ENCODE measurements around the gene NBEA. TPM values are rescaled to one million over a fixed set of nuclear protein-coding genes. Genes with fewer than 3 reads are reported as not detected.
A peak's percentile ranks its signal among the peaks of the same experiment; 100 is the strongest.

Gene NBEA
- 10 to 100 TPM; 18.8 to 39.2 (median 25.0) TPM for total RNA-seq
- polyA plus RNA-seq = 1 to 10 TPM; 5.0 to 9.2 TPM
- long read RNA-seq, donor 1, partial matches to known transcripts = 16 of 27 reads
- long read RNA-seq, donor 1, other reads (novel, unspliced or antisense) = 11 of 27 reads
- long read RNA-seq, donor 2, partial matches to known transcripts = 5 of 9 reads
- long read RNA-seq, donor 2, other reads (novel, unspliced or antisense) = 4 of 9 reads
- long read RNA-seq, donor 3, partial matches to known transcripts = 17 of 26 reads
- long read RNA-seq, donor 3, other reads (novel, unspliced or antisense) = 9 of 26 reads

GRCh38 chr13:34941835-34942731 lies at the start of gene NBEA:
Gene NBEA (plus strand): TSS chr13:34942270. CDS start chr13:34942821, 551 bp downstream.
- H3K4me3 ChIP-seq = peak within 1 kb of the TSS; percentile 71 to 90 (median 84)
- ATAC-seq (peak; percentile 46 to 91 (median 88)), DNase-seq (peak; percentile 80 to 91 (median 86))
- peaks cover 0 to 34% (median 19%) of the 10 kb centered on the region in 12 donors for H3K4me1 ChIP-seq
- H3K27me3 ChIP-seq = no peaks in the 10 kb centered on the region
- H3K9me3 ChIP-seq = no peaks in the 10 kb centered on the region
- peak within 1 kb of the TSS in 11 of 12 donors; percentile 65 to 88 (median 75) for H3K27ac ChIP-seq
- intact Hi-C loops (cut with DNase I) = loop anchor here in 3 of 10 donors (10.0 kb wide), 2 partner anchors 213 to 287 kb away; no protein-coding TSS in a partner anchor
- H3K36me3 ChIP-seq = no peaks in the 10 kb centered on the region
- TF ChIP-seq POLR2A (IDR thresholded peaks at IDR 0.05) (peak in 1 of 2 donors; percentile 22), CTCF (IDR thresholded peaks at IDR 0.05) (peak; percentile 25 to 68 (median 47))
- 0 to 1% (median 1%) methylated on average over 34 to 76 of the region's 76 CpGs for WGBS, 4 donors

GRCh38 chr13:34894756-34895155 lies 47.3 kb upstream of the NBEA start:
- Histone ChIP-seq H3K36me3 (no peaks in the 10 kb centered on the region), H3K9me3 (no peaks in the 10 kb centered on the region), H3K4me3 (no peak overlapping the region), H3K4me1 (no peaks in the 10 kb centered on the region), H3K27ac (no peak overlapping the region), H3K27me3 (no peaks in the 10 kb centered on the region)
- no peak for ATAC-seq
- intact Hi-C loops (cut with DNase I) = no loop called here
- no peak for DNase-seq
- 73 to 80% (median 77%) methylated on average over 3 of the region's 3 CpGs for WGBS, 4 donors
- TF ChIP-seq POLR2A (IDR thresholded peaks at IDR 0.05) (no peak), CTCF (IDR thresholded peaks at IDR 0.05) (no peak)

GRCh38 chr13:34897220-34897619 lies 44.9 kb upstream of the NBEA start:
- Histone ChIP-seq H3K27ac (no peak overlapping the region), H3K4me3 (no peak overlapping the region), H3K36me3 (no peaks in the 10 kb centered on the region), H3K9me3 (no peaks in the 10 kb centered on the region), H3K4me1 (no peaks in the 10 kb centered on the region), H3K27me3 (no peaks in the 10 kb centered on the region)
- DNase-seq = no peak
- 80 to 95% (median 93%) methylated on average over 3 of the region's 3 CpGs for WGBS, 4 donors
- intact Hi-C loops (cut with DNase I) = no loop called here
- ATAC-seq = no peak
- no peak for TF ChIP-seq POLR2A (IDR thresholded peaks at IDR 0.05)
- no peak for TF ChIP-seq CTCF (IDR thresholded peaks at IDR 0.05)

GRCh38 chr13:34899888-34900287 lies 42.2 kb upstream of the NBEA start:
- no peaks in the 10 kb centered on the region for H3K9me3 ChIP-seq

More at GRCh38 chr13:34899888-34900287, 42.2 kb upstream of the NBEA start:
- H3K27ac ChIP-seq = no peak overlapping the region
- DNase-seq = no peak
- H3K27me3 ChIP-seq = no peaks in the 10 kb centered on the region
- H3K4me1 ChIP-seq = no peaks in the 10 kb centered on the region
- intact Hi-C loops (cut with DNase I) = no loop called here
- H3K4me3 ChIP-seq = no peak overlapping the region
- TF ChIP-seq CTCF (IDR thresholded peaks at IDR 0.05) = no peak
- no peak for TF ChIP-seq POLR2A (IDR thresholded peaks at IDR 0.05)
- ATAC-seq = no peak
- 37 to 57% (median 53%) methylated on average over 6 of the region's 6 CpGs for WGBS, 4 donors
- no peaks in the 10 kb centered on the region for H3K36me3 ChIP-seq

All from heart left ventricle (tissue), 16 donors.